Endothelial cell of umbilical vein (primary cell): ENCODE results near the gene ATP4A. TPM values are rescaled to one million over a fixed set of nuclear protein-coding genes. Genes with fewer than 3 reads are reported as not detected.
A peak's percentile ranks its signal among the peaks of the same experiment; 100 is the strongest.

Experiments
- BruUV-seq: library from RNA; stranded (reverse); fragments of 400-500 nt; replicated peaks from 2 replicates; lab custom pipeline; 2021; lab: Mats Ljungman, UMichigan
- CTCF ChIA-PET: fragments of 300-600, 350-600 bp; sonication (Branson Sonifier 250); formaldehyde crosslinking; loops from one replicate; lab custom pipeline; 2021; ENCODE audit warnings: antibody characterized with exemption, inconsistent platforms; lab: Charles Lee
- POLR2A ChIA-PET: fragments of 300-600, 350-600 bp; sonication (Branson Sonifier 250); formaldehyde crosslinking; loops from one replicate; lab custom pipeline; 2021; ENCODE audit warnings: antibody characterized with exemption, inconsistent platforms; lab: Charles Lee
- DNase-seq: peaks from one replicate; pipeline ENCODE4 v3.0.0-alpha.2; 2011; ENCODE audit warnings: low read depth, low spot score
- FAIRE-seq: peaks from 2 replicates; lab custom pipeline; 2011; peaks lifted over from hg19 to GRCh38; lab: Jason Lieb, UNC
- H2AFZ ChIP-seq: 2 replicates; pipeline ENCODE4 v1.6.0; 2012; ENCODE audit warnings: low read depth, low read length, control low read depth, inconsistent platforms
- H3K27ac ChIP-seq: 2 replicates; pipeline ENCODE4 v1.5.1; 2011; ENCODE audit warnings: low read depth, mild to moderate bottlenecking, control low read depth, low read length, moderate library complexity; ENCODE audit not compliant: insufficient read depth
- H3K27me3 ChIP-seq, 2 experiments: 2 replicates each; pipeline versions ENCODE4 v1.6.0 to v1.6.1; 2011; ENCODE audit warnings: low read length in 2 of 2, mixed read lengths in 1 of 2; ENCODE audit not compliant: control insufficient read depth in 2 of 2, insufficient read depth in 2 of 2
- H3K36me3 ChIP-seq, 2 experiments: 2 replicates in 1 of 2; 3 replicates in 1 of 2; pipeline ENCODE4 v1.5.1; 2011; ENCODE audit warnings: low read length in 2 of 2, mild to moderate bottlenecking in 1 of 2, moderate library complexity in 1 of 2; ENCODE audit not compliant: control insufficient read depth in 2 of 2, insufficient read depth in 2 of 2; ENCODE audit errors: extremely low read depth in 1 of 2
- H3K4me1 ChIP-seq: 3 replicates; pipeline ENCODE4 v1.5.1; 2011; ENCODE audit warnings: mild to moderate bottlenecking, low read length; ENCODE audit not compliant: control insufficient read depth, insufficient read depth; ENCODE audit errors: extremely low read depth
- H3K4me2 ChIP-seq: 2 replicates; pipeline ENCODE4 v1.6.1; 2011; ENCODE audit warnings: low read length, control low read depth, mixed read lengths; ENCODE audit not compliant: insufficient read depth
- H3K4me3 ChIP-seq, 3 experiments: fragments of 200-600 bp in 1 of 3; sonication (generic), shearing (Covaris generic) in 1 of 3; replicated peaks in 1 of 3; 2 replicates each; pipeline ENCODE4 v1.5.1; 2011 to 2016; ENCODE audit warnings: control low read depth in 3 of 3, low read length in 3 of 3, mild to moderate bottlenecking in 2 of 3, inconsistent platforms in 1 of 3, low read depth in 1 of 3, moderate library complexity in 1 of 3; ENCODE audit not compliant: insufficient read depth in 1 of 3
- H3K79me2 ChIP-seq: 2 replicates; pipeline ENCODE4 v1.6.0; 2012; ENCODE audit warnings: low read length, inconsistent platforms; ENCODE audit not compliant: control insufficient read depth, insufficient read depth
- H3K9ac ChIP-seq: replicated peaks from 2 replicates; pipeline ENCODE3; 2011; ENCODE audit warnings: low read length, control low read depth; ENCODE audit not compliant: insufficient read depth; ENCODE audit errors: extremely low read depth
- H3K9me1 ChIP-seq: replicated peaks from 3 replicates; pipeline ENCODE4 v1.6.0; 2011; ENCODE audit warnings: mild to moderate bottlenecking, low read length; ENCODE audit not compliant: control insufficient read depth, insufficient read depth; ENCODE audit errors: extremely low read depth
- H3K9me3 ChIP-seq: replicated peaks from 2 replicates; pipeline ENCODE4 v1.5.1; 2012; ENCODE audit warnings: low read length, inconsistent platforms; ENCODE audit not compliant: control insufficient read depth, insufficient read depth
- H4K20me1 ChIP-seq: replicated peaks from 2 replicates; pipeline ENCODE3; 2011; ENCODE audit warnings: mild to moderate bottlenecking, low read length; ENCODE audit not compliant: control insufficient read depth, insufficient read depth; ENCODE audit errors: extremely low read depth
- CTCF ChIP-seq, 2 donors: IDR thresholded peaks; 1 replicate in 1 of 2; 2 replicates in 1 of 2; pipeline ENCODE4 v1.5.1; 2011; ENCODE audit warnings: low read length in 2 of 2, mild to moderate bottlenecking in 2 of 2, moderate library complexity in 2 of 2, control low read depth in 1 of 2, inconsistent platforms in 1 of 2, low read depth in 1 of 2; ENCODE audit not compliant: insufficient read depth in 1 of 2; ENCODE audit errors: extremely low read depth in 1 of 2
- EZH2 ChIP-seq: IDR thresholded peaks from 2 replicates; pipeline ENCODE4 v1.6.1; 2012; ENCODE audit warnings: borderline replicate concordance, low read depth, mild to moderate bottlenecking, moderate library complexity, low read length, inconsistent platforms; ENCODE audit not compliant: severe bottlenecking
- FOS ChIP-seq: IDR thresholded peaks from 2 replicates; pipeline ENCODE4 v1.6.1; 2011; ENCODE audit warnings: mild to moderate bottlenecking, low read length, moderate library complexity, borderline replicate concordance; ENCODE audit not compliant: insufficient read depth
- GATA2 ChIP-seq: IDR thresholded peaks from 2 replicates; pipeline ENCODE4 v1.7.0; 2011; ENCODE audit warnings: low read depth, mild to moderate bottlenecking, moderate library complexity, mixed read lengths, low read length; ENCODE audit not compliant: insufficient read length, insufficient read depth
- JUN ChIP-seq: IDR thresholded peaks from 2 replicates; pipeline ENCODE4 v1.6.1; 2011; ENCODE audit warnings: borderline replicate concordance, low read depth; ENCODE audit not compliant: insufficient read length, insufficient read depth
- MYC ChIP-seq: IDR thresholded peaks from one replicate; pipeline ENCODE4 v1.6.1; 2011; ENCODE audit warnings: mild to moderate bottlenecking, low read depth, low read length
- POLR2A ChIP-seq: IDR thresholded peaks from 2 replicates; pipeline ENCODE4 v1.6.1; 2012; ENCODE audit warnings: low read depth, mild to moderate bottlenecking, control low read depth, low read length
- POLR2AphosphoS5 ChIP-seq: IDR thresholded peaks from 2 replicates; pipeline ENCODE4 v1.6.1; 2012; ENCODE audit warnings: low read depth, mild to moderate bottlenecking, control low read depth, low read length, moderate library complexity; ENCODE audit not compliant: insufficient read depth
- dilution Hi-C: fragments of 300-500 bp; cut with MboI; formaldehyde crosslinking; loops from one replicate; pipeline ENCODE4 v1.15.0; 2019; ENCODE audit warnings: low sequenced_read_pairs; ENCODE audit not compliant: extremely low pct_ligation_motif_present
- intact Hi-C: fragments of 100-400 bp; cut with micrococcal nuclease; formaldehyde crosslinking; loops from one replicate; pipeline ENCODE4 v1.10.0; 2022
- polyA plus RNA-seq, 4 experiments: library from polyadenylated mRNA; depleted of rRNA in 3 of 4; stranded (reverse) in 3 of 4; unstranded in 1 of 4; fragments of >200 nt; gene quantifications; 2 replicates each; pipeline versions ENCODE4 v1.2.1 to v1.2.3, GENCODE V29; 2011 to 2012; ENCODE audit warnings: missing spikeins in 1 of 4
- total RNA-seq: library from RNA; stranded (reverse); gene quantifications from 2 replicates; pipeline ENCODE4 v1.2.3, GENCODE V29; 2021
- TF ChIP-seq, protein P1 (sequence below): IDR thresholded peaks from 2 replicates; pipeline ENCODE4 v1.6.1; 2011; ENCODE audit not compliant: insufficient read depth, insufficient read length

The ATP4A gene
- total and polyA plus RNA-seq, 2 donors (not counting 3 experiments of a cell fraction or from before 2014, with no cell fraction given), result not detected

GRCh38 chr19:35612559-35613321, 49.3 kb upstream of the ATP4A start, which contains the start of gene HAUS5:
HAUS5 (plus strand) TSS chr19:35612735; CDS start chr19:35612795, 60 bp downstream.
- H3K4me2 ChIP-seq, result peak within 1 kb of the TSS; percentile 93
- TSS peak; percentile 71 for BruUV-seq
- DNase-seq (peak; percentile 94), FAIRE-seq (peak; percentile 93)
- POLR2A ChIA-PET, result interaction anchor here (0.7 kb wide), 1 partner anchor 64 kb away, joined by 4 read pairs; no protein-coding TSS in a partner anchor
- peak within 1 kb of the TSS; percentile 99 for H2AFZ ChIP-seq
- CTCF ChIA-PET, result interaction anchor here (0.6 to 0.7 kb wide), 3 partner anchors 64 to 102 kb away, joined by 3 to 4 read pairs (median 3); no protein-coding TSS in a partner anchor
- dilution Hi-C loops, result no loop called here
- no peaks in the 10 kb centered on the region for H3K79me2 ChIP-seq
- H3K9me1 ChIP-seq, result no peaks in the 10 kb centered on the region
- peak within 1 kb of the TSS; percentile 70 for H3K27ac ChIP-seq
- H3K9ac ChIP-seq, result peak within 1 kb of the TSS; percentile 91
- H3K4me1 ChIP-seq, result peaks cover 3% of the 10 kb centered on the region
- no peaks in the 10 kb centered on the region for H4K20me1 ChIP-seq
- H3K9me3 ChIP-seq, result no peaks in the 10 kb centered on the region
- intact Hi-C loops, result loop anchor here (1.0 kb wide), 3 partner anchors 16 to 67 kb away; partner anchors contain the start of gene TMEM147
- no peaks in the 10 kb centered on the region for H3K36me3 ChIP-seq
- H3K27me3 ChIP-seq, result no peaks in the 10 kb centered on the region
- TF ChIP-seq POLR2AphosphoS5 (no peak), GATA2 (no peak), FOS (no peak), CTCF (IDR thresholded peaks at IDR 0.05; ENCODE audit: extremely low read depth in 1 of 2, insufficient read depth in 1 of 2, low read depth in 1 of 2, low read length in 2 of 2) (no peak), EZH2 (no peak), JUN (peak; percentile 90), POLR2A (peak; percentile 65), MYC (no peak)
- TF ChIP-seq, protein P1, sequence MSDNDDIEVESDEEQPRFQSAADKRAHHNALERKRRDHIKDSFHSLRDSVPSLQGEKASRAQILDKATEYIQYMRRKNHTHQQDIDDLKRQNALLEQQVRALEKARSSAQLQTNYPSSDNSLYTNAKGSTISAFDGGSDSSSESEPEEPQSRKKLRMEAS, result peak; percentile 39
- peak within 1 kb of the TSS; percentile 76 to 86 (median 84) for H3K4me3 ChIP-seq
